ENCODE measurements around the gene MAGED4B. TPM values are rescaled to one million over a fixed set of nuclear protein-coding genes. Genes with fewer than 3 reads are reported as not detected.
"Not testable (repeated sequence)": the region's sequence is repeated elsewhere in the genome, so short reads cannot be mapped to it uniquely, and the experiment has no call there.

Gene MAGED4B
- 32.2 and 37.7 TPM in 2 replicates for polyA plus RNA-seq (2012; rRNA removed)
- 16.7 and 26.1 TPM in 2 replicates for polyA plus RNA-seq (2012; cell fraction: cytosol; rRNA removed)
- polyA plus RNA-seq (2012; cell fraction: nucleus; rRNA removed), result 147 and 200 TPM in 2 replicates

- not testable (repeated sequence) for DNase-seq
- WGBS (ENCODE audit: low lambda C conversion rate), result no CpG with 5 or more reads among the region's 56 CpGs
Observed at GRCh38 chrX:52068666-52069640, at the start of gene MAGED4B. Gene MAGED4B, minus strand, starts transcription at chrX:52069183. Its CDS starts 1,011 bp downstream, at chrX:52068172.

DNA sequence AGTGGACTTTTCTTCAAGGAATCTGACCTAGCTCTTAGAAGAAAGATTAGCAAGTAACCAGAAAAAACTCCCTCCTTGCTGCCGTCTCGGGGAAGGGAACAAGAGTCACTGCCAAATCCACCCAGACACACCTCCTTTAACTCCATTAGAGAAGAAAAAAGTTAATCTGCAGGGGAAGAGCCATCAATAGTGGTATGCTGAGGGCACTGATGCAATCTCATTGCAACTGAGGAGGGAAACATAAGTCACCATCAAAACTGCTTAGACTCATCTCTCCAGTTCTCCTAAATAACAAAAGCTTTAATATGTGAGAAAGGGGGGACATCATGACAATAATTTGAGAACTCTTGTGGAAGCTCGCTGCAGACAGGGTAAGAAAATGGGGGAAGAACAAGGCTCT, 49.3 kb upstream of the MAGED4B start:
- TF ChIP-seq ELF1 (IDR thresholded peaks at IDR 0.05) (no peak), POLR2AphosphoS5 (IDR thresholded peaks at IDR 0.05; ENCODE audit: low read depth, low read length) (no peak), REST (IDR thresholded peaks at IDR 0.05; ENCODE audit: low read depth, low read length) (no peak), CTCF (IDR thresholded peaks at IDR 0.05) (no peak), JUND (IDR thresholded peaks at IDR 0.05) (no peak), TCF12 (IDR thresholded peaks at IDR 0.05) (no peak), RXRA (IDR thresholded peaks at IDR 0.05; ENCODE audit: borderline replicate concordance, low read depth) (no peak), FOXM1 (IDR thresholded peaks at IDR 0.05; ENCODE audit: low read depth) (no peak), RFX5 (IDR thresholded peaks at IDR 0.05; ENCODE audit: low read length) (no peak), GATA2 (CRISPR knock-in tag; IDR thresholded peaks at IDR 0.05) (no peak), IRF3 (IDR thresholded peaks at IDR 0.05; ENCODE audit: low read depth, low read length) (no peak), TEAD4 (IDR thresholded peaks at IDR 0.05; ENCODE audit: borderline replicate concordance, insufficient read depth) (no peak), RCOR1 (IDR thresholded peaks at IDR 0.05; ENCODE audit: low read length) (no peak), GABPA (IDR thresholded peaks at IDR 0.05; ENCODE audit: low read depth) (no peak), EZH2phosphoT487 (IDR thresholded peaks at IDR 0.05; ENCODE audit: borderline replicate concordance, low read depth) (no peak)
- TF ChIP-seq, protein P1, sequence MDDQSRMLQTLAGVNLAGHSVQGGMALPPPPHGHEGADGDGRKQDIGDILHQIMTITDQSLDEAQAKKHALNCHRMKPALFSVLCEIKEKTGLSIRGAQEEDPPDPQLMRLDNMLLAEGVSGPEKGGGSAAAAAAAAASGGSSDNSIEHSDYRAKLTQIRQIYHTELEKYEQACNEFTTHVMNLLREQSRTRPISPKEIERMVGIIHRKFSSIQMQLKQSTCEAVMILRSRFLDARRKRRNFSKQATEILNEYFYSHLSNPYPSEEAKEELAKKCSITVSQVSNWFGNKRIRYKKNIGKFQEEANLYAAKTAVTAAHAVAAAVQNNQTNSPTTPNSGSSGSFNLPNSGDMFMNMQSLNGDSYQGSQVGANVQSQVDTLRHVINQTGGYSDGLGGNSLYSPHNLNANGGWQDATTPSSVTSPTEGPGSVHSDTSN (IDR thresholded peaks at IDR 0.05), result no peak
- H3K4me3 ChIP-seq (ENCODE audit: low read depth in 2 of 2, low read length in 1 of 2), result no peak overlapping the region
- H3K9ac ChIP-seq, result no peak overlapping the region
- WGBS (ENCODE audit: low lambda C conversion rate), result 0% methylated on average over 3 of the region's 3 CpGs
- H3K79me2 ChIP-seq (ENCODE audit: insufficient read depth), result no peaks in the 10 kb centered on the region
- no peaks in the 10 kb centered on the region for H4K20me1 ChIP-seq (ENCODE audit: insufficient read depth)
- no peak overlapping the region for H3K4me2 ChIP-seq
- ChIA-PET POLR2A (no interaction called here), CTCF (no interaction called here)
- no peaks in the 10 kb centered on the region for H3K27me3 ChIP-seq (ENCODE audit: insufficient read depth)
- H3F3A ChIP-seq (replicated peaks; ENCODE audit: insufficient read depth), result no peaks in the 10 kb centered on the region
- H3K9me2 ChIP-seq, result no peaks in the 10 kb centered on the region
- no peaks in the 10 kb centered on the region for H3K36me3 ChIP-seq (replicated peaks in 1 of 2; ENCODE audit: control insufficient read depth in 1 of 2, insufficient read depth in 2 of 2, low read length in 1 of 2)
- no peaks in the 10 kb centered on the region for H3K9me3 ChIP-seq
- H3K27ac ChIP-seq (ENCODE audit: low read depth in 2 of 2, low read length in 1 of 2), result no peak overlapping the region
- no peak for DNase-seq
- H3K4me1 ChIP-seq (ENCODE audit: control insufficient read depth in 1 of 2, insufficient read depth in 2 of 2, low read depth in 1 of 2, low read length in 1 of 2), result no peaks in the 10 kb centered on the region
- H2AFZ ChIP-seq (ENCODE audit: low read depth), result no peak overlapping the region

More at GRCh38 chrX:52068666-52069640, at the start of gene MAGED4B:
- H2AFZ ChIP-seq (ENCODE audit: low read depth); H3F3A ChIP-seq (replicated peaks; ENCODE audit: insufficient read depth); H3K9me3 ChIP-seq; H3K27ac ChIP-seq (ENCODE audit: low read depth in 2 of 2, low read length in 1 of 2); H3K36me3 ChIP-seq (replicated peaks in 1 of 2; ENCODE audit: control insufficient read depth in 1 of 2, insufficient read depth in 2 of 2, low read length in 1 of 2); H3K4me3 ChIP-seq (ENCODE audit: low read depth in 2 of 2, low read length in 1 of 2); H3K9me2 ChIP-seq; H3K79me2 ChIP-seq (ENCODE audit: insufficient read depth); H3K4me2 ChIP-seq; CTCF ChIA-PET; H4K20me1 ChIP-seq (ENCODE audit: insufficient read depth); H3K9ac ChIP-seq; H3K27me3 ChIP-seq (ENCODE audit: insufficient read depth); H3K4me1 ChIP-seq (ENCODE audit: control insufficient read depth in 1 of 2, insufficient read depth in 2 of 2, low read depth in 1 of 2, low read length in 1 of 2); POLR2A ChIA-PET: not testable (repeated sequence)

Data from SK-N-SH (cell line).